GM06990 (cell line): ENCODE results near the gene MIA3.
"Not testable (repeated sequence)": the region's sequence is repeated elsewhere in the genome, so short reads cannot be mapped to it uniquely, and the experiment has no call there.

Source experiments
- DNase-seq: peaks from one replicate; pipeline ENCODE4 v3.0.0-alpha.2; 2011; ENCODE audit not compliant: insufficient read length; ENCODE audit errors: extremely low read depth
- H3K27me3 ChIP-seq: replicated peaks from 2 replicates; pipeline ENCODE4 v1.6.0; 2011; ENCODE audit warnings: low read length; ENCODE audit not compliant: control insufficient read depth, insufficient read depth
- H3K36me3 ChIP-seq: 2 replicates; pipeline ENCODE4 v1.5.1; 2011; ENCODE audit warnings: low read length; ENCODE audit not compliant: control insufficient read depth, insufficient read depth
- H3K4me3 ChIP-seq: replicated peaks from 2 replicates; pipeline ENCODE4 v1.5.1; 2011; ENCODE audit warnings: low read depth, mild to moderate bottlenecking, control low read depth, low read length
- TF ChIP-seq, protein P1 (sequence below): IDR thresholded peaks from 2 replicates; pipeline ENCODE4 v1.5.1; 2011; ENCODE audit warnings: low read length, control low read depth, mild to moderate bottlenecking, inconsistent platforms; ENCODE audit not compliant: insufficient read depth, poor library complexity, severe bottlenecking

Gene MIA3

DNA sequence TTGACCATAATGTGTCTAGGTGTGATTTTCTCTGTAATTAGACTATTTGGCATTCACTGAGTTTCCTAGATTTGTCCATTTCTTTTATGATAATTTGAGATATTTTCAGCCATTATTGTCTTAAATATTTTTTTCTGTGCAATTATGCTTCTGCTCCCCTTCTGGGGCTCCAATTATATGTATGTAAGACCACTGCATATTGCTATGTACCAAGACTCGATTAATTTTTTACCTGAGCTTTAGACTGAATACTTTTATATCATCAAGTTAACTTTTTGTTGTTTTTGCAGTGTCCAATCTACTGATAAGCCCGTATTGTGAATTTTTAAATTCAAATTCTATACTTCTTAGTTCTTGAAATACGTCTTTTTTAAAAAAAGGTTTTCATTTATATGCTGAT is 23.1 kb upstream of the MIA3 start:
- TF ChIP-seq, protein P1, sequence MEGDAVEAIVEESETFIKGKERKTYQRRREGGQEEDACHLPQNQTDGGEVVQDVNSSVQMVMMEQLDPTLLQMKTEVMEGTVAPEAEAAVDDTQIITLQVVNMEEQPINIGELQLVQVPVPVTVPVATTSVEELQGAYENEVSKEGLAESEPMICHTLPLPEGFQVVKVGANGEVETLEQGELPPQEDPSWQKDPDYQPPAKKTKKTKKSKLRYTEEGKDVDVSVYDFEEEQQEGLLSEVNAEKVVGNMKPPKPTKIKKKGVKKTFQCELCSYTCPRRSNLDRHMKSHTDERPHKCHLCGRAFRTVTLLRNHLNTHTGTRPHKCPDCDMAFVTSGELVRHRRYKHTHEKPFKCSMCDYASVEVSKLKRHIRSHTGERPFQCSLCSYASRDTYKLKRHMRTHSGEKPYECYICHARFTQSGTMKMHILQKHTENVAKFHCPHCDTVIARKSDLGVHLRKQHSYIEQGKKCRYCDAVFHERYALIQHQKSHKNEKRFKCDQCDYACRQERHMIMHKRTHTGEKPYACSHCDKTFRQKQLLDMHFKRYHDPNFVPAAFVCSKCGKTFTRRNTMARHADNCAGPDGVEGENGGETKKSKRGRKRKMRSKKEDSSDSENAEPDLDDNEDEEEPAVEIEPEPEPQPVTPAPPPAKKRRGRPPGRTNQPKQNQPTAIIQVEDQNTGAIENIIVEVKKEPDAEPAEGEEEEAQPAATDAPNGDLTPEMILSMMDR, result no peak
- no peak for DNase-seq
- no peaks in the 10 kb centered on the region for H3K27me3 ChIP-seq
- H3K36me3 ChIP-seq, result no peaks in the 10 kb centered on the region
- no peak overlapping the region for H3K4me3 ChIP-seq

DNA sequence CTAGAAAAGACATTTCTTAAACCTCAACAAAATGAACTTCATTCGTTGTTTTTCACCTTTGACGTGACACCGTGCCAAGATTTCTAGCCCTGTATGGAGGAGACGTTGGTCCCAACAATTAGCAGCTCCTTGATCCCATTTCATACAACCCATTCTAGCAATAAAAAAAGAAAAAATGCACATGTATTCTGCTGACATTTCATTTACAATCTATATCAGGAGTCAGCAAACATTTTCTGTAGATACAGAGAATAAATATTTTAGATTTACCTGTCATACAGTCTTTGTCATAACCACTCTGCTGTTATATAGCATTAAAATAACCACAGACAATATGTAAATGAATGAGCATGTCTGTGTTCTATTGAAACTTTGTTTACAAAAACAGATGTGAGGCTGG is 21.2 kb upstream of the MIA3 start:
- Histone ChIP-seq H3K27me3 (no peaks in the 10 kb centered on the region), H3K36me3 (no peaks in the 10 kb centered on the region), H3K4me3 (no peak overlapping the region)
- no peak for DNase-seq
- TF ChIP-seq, protein P1, result no peak

DNA sequence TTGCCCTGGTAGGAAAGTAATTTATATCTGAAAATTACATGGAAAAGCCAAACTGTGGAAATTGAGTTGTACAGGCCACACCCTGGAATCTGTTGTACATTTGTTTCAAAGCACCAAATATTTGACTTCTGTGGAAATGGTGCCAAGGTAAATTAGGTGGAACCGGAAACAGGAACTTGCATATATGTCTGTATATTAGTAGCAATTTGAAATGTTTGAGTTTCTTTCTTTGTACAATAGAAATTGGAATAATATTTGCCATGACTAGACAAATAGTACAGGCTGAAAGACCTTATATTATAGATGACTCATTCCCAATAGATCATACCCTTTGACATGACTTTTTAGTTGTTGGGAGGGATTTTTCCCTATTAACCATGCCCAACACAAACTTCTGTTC is 17.6 kb upstream of the MIA3 start:
- TF ChIP-seq, protein P1, result no peak
- no peaks in the 10 kb centered on the region for H3K36me3 ChIP-seq
- H3K27me3 ChIP-seq, result no peaks in the 10 kb centered on the region
- no peak overlapping the region for H3K4me3 ChIP-seq
- DNase-seq, result no peak

DNA sequence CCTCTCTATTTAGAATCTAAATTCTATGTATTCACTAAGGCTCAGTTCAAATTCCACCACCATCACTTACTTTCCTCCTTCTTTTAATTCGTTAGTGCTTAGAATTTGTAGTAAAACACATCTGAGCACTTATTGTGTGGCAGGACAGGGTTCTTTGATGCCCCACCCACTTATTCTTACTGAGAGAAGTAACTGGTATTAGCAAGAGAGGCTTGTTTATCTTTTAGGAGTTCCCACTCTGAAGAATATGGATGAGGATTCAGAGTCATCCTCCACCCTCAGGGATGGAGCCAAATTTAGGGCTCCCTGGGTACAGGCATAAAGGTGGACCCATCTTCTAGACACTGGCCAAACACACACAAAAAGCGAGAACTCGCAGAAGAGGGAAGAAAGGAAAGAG is 16.6 kb upstream of the MIA3 start:
- no peak for DNase-seq
- TF ChIP-seq, protein P1, result no peak
- H3K4me3 ChIP-seq, result no peak overlapping the region
- H3K27me3 ChIP-seq, result no peaks in the 10 kb centered on the region
- no peaks in the 10 kb centered on the region for H3K36me3 ChIP-seq

DNA sequence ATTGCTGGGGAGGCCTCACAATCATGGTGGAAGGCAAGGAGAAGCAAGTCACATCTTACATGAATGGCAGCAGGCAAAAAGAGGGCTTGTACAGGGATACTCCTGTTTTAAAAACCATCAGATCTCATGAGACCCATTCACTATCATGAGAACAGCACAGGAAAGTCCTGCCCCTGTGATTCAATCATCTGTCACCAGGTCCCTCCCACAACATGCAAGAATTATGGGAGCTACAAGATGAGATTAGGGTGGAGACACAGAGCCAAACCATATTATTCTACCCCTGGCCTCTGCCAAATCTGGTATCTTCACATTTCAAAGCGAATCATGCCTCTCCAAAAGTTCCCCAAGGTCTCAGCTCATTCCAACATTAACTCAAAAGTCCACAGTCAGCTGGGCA is 11.1 kb upstream of the MIA3 start:
- Histone ChIP-seq H3K36me3 (no peaks in the 10 kb centered on the region), H3K27me3 (no peaks in the 10 kb centered on the region), H3K4me3 (no peak overlapping the region)
- no peak for DNase-seq
- TF ChIP-seq, protein P1, result no peak

DNA sequence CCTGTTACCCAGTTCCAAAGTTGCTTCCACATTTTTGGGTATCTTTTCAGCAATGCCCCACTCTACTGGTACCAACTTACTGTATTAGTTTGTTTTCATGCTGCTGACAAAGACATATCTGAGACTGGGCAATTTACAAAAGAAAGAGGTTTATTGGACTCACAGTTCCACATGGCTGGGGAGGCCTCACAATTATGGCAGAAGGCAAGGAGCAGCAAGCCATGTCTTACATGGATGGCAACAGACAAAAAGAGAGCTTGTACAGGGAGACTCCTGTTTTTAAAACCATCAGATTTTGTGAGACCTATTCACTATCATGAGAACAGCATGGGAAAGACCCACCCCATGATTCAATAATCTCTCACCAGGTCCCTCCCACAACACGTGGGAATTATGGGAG is 8.8 kb upstream of the MIA3 start:
- not testable (repeated sequence) for H3K36me3 ChIP-seq, H3K27me3 ChIP-seq, DNase-seq, H3K4me3 ChIP-seq

DNA sequence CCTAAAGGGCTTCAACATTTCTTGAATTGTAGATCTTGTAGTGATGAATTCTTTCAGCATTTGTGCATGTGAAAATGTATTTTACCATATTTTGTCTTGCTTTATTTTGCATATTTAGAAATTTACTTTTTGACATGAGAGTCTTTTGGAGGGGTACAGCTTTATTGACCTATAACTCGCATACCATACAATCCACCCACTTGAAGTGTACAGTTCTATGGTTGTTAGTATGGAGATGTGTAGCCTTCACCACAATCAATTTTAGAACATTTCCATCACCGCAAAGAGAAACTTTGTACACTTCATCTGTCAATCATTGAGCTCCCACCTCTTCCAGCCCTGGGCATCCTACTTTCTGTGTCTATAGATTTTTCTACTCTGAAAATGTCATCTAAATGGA is 7.2 kb upstream of the MIA3 start:
- H3K36me3 ChIP-seq, result no peaks in the 10 kb centered on the region
- TF ChIP-seq, protein P1, result no peak
- no peak overlapping the region for H3K4me3 ChIP-seq
- DNase-seq, result no peak
- H3K27me3 ChIP-seq, result no peaks in the 10 kb centered on the region
